HL-60 (cell line): ENCODE measurements around the gene RAI2.

Source experiments
- CTCF ChIP-seq: IDR thresholded peaks from one replicate; pipeline ENCODE4 v1.5.1; 2011; ENCODE audit warnings: low read length, control low read depth, inconsistent platforms; ENCODE audit not compliant: insufficient read depth
- REST ChIP-seq: IDR thresholded peaks from 2 replicates; pipeline ENCODE4 v1.6.1; 2012; ENCODE audit warnings: low read depth; ENCODE audit not compliant: insufficient replicate concordance

GRCh38 chrX:17833954-17834353 lies 27.1 kb downstream of the RAI2 start:
- no peak for TF ChIP-seq REST
- TF ChIP-seq CTCF, result no peak
